GM23248 (cell line): ENCODE results near the gene ASPHD2.

Source experiments
- EZH2 ChIP-seq: fragments of 200-600 bp; sonication (generic); IDR thresholded peaks from 2 replicates; pipeline ENCODE4 v1.6.1; 2018; ENCODE audit warnings: antibody characterized with exemption, mild to moderate bottlenecking; ENCODE audit not compliant: insufficient read depth, poor library complexity, severe bottlenecking
- EZH2phosphoT487 ChIP-seq: fragments of 200-600 bp; sonication (generic); IDR thresholded peaks from 2 replicates; pipeline ENCODE4 v1.6.1; 2018; ENCODE audit warnings: antibody characterized with exemption, moderate library complexity, mild to moderate bottlenecking, low read depth; ENCODE audit not compliant: insufficient read depth

DNA sequence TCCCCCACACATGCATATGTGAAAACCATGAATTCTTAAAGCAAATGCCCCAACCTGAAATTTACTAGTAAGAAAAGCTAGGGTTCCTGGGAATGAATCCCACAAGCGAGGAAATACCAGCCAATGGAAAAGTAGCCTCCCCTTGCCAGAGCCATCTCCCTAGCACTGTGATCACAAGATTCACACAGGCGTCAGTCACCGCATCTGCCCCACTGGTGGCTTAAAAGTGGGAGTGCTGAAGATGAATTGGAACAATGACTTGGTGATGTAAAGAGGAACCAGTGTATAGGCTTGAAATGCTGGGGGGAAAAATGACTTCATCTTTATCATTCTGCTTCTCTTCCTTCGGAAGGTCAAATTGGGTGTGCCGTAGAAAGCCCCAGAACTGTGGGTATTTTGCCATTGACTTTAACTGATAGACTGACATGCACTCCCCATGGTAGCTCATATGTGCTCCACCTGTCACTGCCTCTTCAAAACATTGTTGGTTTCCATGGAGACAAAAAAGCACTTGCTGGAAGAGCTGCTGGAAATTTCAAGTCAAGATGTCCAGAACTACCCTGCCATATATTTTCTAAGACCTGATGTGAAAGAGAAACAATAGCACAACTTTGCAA is 19.2 kb upstream of the ASPHD2 start:
- no peak for TF ChIP-seq EZH2
- no peak for TF ChIP-seq EZH2phosphoT487
